Fibroblast of peridontal ligament (primary cell): ENCODE results near the gene ZBTB7A.

Experiments used
- DNase-seq: peaks from one replicate; pipeline ENCODE4 v3.0.0-alpha.2; 2010; ENCODE audit errors: extremely low read depth

ZBTB7A gene

DNA sequence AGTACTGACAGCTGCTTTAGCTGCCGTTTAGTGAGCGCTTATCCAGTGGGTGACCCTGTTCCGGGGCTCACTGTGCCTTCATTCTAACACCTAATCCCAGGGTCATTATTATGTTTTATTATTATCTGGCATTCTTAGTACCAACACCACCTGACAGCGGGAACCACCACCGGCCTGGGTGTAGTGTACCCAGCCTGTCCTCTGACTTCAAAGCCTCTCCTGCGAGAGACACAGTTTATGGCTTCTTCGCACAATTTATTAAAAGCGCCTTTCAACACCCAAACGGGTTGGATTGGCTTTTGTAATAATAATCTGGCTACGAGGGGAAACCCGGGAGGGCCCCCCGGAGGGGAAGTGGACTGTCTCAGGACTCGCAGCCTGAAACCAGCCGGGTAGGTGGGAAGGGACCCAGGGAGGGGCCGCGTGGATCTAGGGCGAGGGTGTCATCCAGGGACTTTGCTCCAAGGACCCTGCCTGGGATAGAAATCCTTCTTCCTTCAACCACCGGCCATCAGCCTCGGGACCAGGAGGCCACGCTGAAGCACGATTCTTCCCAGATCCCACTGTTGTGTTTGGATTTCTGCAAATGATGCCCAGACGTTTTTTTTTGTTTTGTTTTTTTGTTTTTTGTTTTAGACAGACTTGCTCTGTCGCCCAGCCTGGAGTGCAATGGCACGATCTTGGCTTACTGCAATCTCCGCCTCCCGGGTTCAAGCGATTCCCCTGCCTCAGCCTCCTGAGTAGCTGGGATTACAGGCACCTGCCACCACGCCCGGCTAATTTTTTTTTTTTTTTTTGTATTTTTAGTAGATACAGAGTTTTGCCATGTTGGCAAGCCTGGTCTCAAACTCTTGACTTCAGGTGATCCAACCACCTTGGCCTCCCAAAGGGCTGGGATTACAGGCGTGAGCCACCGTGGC lies 1.6 kb upstream of the ZBTB7A start:
- DNase-seq: no peak

GRCh38 chr19:4067396-4068046 lies 822 bp upstream of the ZBTB7A start:
- no peak for DNase-seq

GRCh38 chr19:4066176-4066606 lies 508 bp downstream of the ZBTB7A start:
- DNase-seq: no peak

GRCh38 chr19:4065430-4066175 lies 1.1 kb downstream of the ZBTB7A start:
- DNase-seq: peak; percentile 94

- DNase-seq: no peak
Measured at GRCh38 chr19:4064496-4065260, 2.0 kb downstream of the ZBTB7A start.

- DNase-seq: no peak
Measured at GRCh38 chr19:4064149-4064495, 2.6 kb downstream of the ZBTB7A start.

- no peak for DNase-seq
Measured at GRCh38 chr19:4063369-4064148, 3.1 kb downstream of the ZBTB7A start.

DNA sequence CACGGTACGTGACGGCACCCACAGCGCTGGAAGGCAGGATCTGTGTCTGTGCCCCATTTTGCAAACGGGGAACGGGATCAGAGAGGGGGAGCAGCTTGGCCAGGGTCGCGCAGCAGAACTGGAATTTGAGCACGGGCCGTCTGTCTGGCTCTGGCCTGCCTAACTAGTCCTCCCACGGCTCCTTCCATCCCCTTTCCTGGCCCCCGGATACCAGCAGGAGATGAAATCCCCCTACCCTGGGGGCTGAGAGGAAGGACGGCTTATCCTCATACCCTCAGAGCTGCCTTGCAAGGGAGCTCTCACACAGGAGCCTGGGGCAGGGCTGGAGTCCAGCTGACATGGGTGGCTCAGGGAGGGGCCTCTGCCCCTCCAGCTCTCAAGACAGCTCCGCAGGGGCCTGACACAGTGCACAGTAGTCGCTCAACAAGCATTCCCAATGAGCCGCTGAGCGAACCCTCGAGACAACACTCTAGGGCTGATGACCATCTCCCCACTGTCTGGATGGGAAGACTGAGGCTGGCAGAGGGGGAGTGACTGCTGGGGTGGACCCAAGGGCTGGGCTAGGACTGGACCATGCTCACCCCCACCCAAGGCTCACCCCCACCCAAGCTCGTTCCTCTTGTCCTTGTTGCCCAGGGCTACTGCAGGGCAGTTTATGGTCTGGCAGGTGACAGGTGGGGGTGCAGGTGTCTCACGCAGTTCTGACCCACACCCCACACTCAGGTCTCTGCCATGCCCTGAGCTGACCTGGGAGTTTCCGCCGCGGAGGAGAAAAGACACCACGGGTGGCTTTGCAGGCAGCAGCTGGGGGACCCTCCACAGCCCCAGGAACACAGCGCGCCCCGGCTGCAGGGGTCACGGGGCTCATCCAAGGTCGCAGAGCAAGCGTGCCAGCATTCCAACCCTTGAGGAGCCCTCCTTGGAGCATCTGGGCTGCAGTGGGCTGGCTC lies 4.0 kb downstream of the ZBTB7A start:
- DNase-seq: no peak

GRCh38 chr19:4061683-4062418 lies 4.8 kb downstream of the ZBTB7A start:
- DNase-seq: no peak

DNA sequence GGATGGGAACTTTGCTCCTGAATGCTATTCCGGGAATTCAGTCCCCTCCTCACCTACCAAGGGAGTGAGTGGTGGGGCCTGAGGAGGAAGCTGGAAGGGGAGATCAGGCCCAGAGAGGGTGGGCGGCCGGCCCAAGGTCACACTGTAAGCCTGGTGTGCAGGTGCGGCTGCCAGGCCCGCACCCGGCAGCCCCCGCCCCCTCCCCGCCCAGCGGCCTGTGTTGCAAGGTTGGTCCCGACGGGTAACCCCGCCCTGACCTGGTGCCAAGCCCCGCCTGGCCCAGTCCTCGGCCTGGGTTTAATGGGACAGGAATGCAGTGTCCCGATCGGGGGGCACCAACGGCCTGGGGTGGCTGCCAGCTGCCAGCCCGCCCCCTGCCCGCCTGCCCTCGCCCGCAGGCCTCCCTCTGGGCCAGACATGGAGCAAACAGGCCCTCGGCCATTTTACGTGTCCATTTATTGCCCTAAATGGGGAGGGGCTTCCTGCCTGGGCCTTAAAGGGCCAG lies 5.5 kb downstream of the ZBTB7A start:
- DNase-seq: no peak

DNA sequence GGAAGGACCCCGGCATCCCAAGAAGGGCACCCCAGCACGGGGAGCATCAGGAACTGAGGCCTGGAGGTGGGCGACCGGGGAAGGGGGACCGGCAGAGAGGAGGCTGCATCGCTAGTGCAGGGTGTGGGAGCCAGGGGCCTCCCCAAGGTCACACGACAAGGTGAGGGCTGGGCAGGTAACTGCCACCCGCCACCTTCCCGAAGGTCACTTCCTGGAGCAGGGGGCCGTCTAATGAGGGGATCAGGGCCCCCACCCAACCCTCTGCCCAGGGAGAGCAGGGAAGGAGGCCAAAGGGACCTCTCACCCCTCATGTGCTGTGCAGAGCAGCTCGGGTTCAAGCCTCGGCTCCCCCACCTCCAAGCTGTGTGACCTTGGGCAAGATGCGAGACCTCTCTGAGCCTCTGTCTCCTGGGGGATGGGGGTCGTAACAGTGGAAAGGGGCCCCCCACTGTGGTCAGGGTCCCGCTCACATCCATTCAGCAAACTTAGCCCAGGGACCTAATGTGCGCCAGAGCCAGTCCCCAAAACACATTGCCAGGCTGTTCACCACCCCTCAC lies 6.0 kb downstream of the ZBTB7A start:
- DNase-seq: no peak

GRCh38 chr19:4059891-4060620 lies 6.6 kb downstream of the ZBTB7A start:
- DNase-seq: no peak

- no peak for DNase-seq
Measured at GRCh38 chr19:4059453-4059871, 7.2 kb downstream of the ZBTB7A start.

DNA sequence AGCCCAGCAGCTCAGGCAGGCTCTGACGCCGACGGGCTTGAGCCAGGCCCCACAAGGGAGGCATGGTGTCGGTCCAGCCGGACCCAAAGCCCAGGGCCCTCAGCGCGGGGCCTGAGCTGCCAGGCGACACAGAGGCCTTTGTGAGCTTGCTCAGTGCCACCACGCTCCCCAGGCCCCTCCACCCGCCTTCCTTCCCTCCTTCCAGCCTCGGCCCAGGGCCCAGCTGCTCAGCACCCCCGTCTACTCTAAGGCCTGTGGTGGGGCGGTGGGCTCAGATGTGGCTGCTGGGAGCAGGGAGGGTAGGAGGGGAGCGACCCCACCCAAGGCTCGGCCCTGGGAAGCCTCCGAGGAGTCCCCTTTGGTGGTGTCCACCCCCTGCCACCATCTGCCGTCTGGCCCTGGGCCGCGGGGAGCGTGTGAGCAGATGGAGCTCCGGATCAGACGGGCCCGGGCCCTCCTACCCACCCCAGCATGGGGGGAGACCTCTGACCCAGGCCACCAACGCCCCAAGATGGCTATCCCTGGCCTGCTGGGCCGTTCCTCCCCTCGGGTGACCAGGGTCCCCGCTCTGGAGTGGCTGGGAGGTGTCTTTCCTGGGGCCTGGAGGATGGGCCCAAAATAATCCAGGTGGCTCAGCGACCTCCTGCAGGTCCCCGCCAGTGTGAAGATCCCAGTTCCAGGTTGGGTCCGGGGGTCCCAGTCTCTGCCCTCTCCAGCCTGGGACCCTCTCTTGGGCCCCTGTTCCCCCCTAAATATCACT lies 7.8 kb downstream of the ZBTB7A start:
- no peak for DNase-seq

- DNase-seq: peak; percentile 75
Measured at GRCh38 chr19:4057931-4058692, 8.6 kb downstream of the ZBTB7A start.

GRCh38 chr19:4055209-4055552 lies 11.5 kb downstream of the ZBTB7A start:
- DNase-seq: no peak
